H1 (cell line): Measurements from ENCODE around the gene KIDINS220. TPM values are rescaled to one million over a fixed set of nuclear protein-coding genes. Genes with fewer than 3 reads are reported as not detected.

Source experiments
- BCL11A ChIP-seq, 2 experiments: IDR thresholded peaks; one replicate each; pipeline ENCODE4 v1.6.1; 2011; ENCODE audit warnings: low read depth in 2 of 2, low read length in 2 of 2, mild to moderate bottlenecking in 2 of 2
- polyA plus RNA-seq, 7 experiments: library from polyadenylated mRNA; depleted of rRNA in 3 of 7; stranded (reverse) in 5 of 7; unstranded in 2 of 7; fragments of >200 nt in 5 of 7; fragments of 200-250 nt in 2 of 7; gene quantifications; 1 replicate in 5 of 7; 2 replicates in 1 of 7; 4 replicates in 1 of 7; pipeline versions ENCODE4 v1.2.1 to v1.2.3, GENCODE V29; 2011 to 2013; ENCODE audit warnings: missing spikeins in 2 of 7, mixed read lengths in 2 of 7
- total RNA-seq: library from RNA; stranded (reverse); fragmentation: NEBNext Ultra II Directional; extraction: Animal tissue kit (Norgen Biotek cat#: 25700); gene quantifications from 2 replicates; pipeline ENCODE4 v1.2.1, GENCODE V29; 2021
- TF ChIP-seq, protein P1 (sequence below), 3 experiments: IDR thresholded peaks; 1 replicate in 2 of 3; 2 replicates in 1 of 3; pipeline versions ENCODE4 v1.5.1 to v1.6.1; 2011; ENCODE audit warnings: low read length in 3 of 3, mild to moderate bottlenecking in 3 of 3, inconsistent platforms in 2 of 3, low read depth in 1 of 3, moderate library complexity in 1 of 3; ENCODE audit not compliant: insufficient read depth in 1 of 3; ENCODE audit errors: control extremely low read depth in 1 of 3

KIDINS220 gene
- total and polyA plus RNA-seq, 2 of the 8 experiments (the other 6 are each of a cell fraction or from before 2014, with no cell fraction given), result 21.2 to 27.1 TPM

DNA sequence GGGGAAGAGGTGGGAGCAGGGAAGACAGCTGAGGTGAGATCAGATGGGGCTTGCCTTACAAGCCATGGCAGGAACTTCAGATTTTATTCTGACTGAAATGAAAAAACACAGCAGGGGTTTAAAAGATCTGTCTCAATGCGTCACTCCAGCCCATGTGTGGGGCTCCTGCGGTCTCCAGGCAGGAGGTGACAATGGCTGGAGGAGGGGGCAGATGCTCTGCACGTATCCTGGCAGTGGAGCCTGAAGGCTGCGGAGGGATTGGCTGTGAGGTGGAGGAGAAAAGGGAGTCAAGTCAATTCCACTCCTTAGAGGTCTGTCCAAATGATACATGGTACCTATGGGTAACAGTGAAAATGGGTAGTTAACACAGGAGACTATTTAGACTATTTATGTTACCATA is 40.5 kb upstream of the KIDINS220 start (continued):
- TF ChIP-seq, protein P1, sequence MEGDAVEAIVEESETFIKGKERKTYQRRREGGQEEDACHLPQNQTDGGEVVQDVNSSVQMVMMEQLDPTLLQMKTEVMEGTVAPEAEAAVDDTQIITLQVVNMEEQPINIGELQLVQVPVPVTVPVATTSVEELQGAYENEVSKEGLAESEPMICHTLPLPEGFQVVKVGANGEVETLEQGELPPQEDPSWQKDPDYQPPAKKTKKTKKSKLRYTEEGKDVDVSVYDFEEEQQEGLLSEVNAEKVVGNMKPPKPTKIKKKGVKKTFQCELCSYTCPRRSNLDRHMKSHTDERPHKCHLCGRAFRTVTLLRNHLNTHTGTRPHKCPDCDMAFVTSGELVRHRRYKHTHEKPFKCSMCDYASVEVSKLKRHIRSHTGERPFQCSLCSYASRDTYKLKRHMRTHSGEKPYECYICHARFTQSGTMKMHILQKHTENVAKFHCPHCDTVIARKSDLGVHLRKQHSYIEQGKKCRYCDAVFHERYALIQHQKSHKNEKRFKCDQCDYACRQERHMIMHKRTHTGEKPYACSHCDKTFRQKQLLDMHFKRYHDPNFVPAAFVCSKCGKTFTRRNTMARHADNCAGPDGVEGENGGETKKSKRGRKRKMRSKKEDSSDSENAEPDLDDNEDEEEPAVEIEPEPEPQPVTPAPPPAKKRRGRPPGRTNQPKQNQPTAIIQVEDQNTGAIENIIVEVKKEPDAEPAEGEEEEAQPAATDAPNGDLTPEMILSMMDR (IDR thresholded peaks at IDR 0.05; ENCODE audit: control extremely low read depth in 1 of 3, insufficient read depth in 1 of 3, low read depth in 1 of 3, low read length in 3 of 3), result no peak
- no peak for TF ChIP-seq BCL11A (IDR thresholded peaks at IDR 0.05; ENCODE audit: low read depth in 2 of 2, low read length in 2 of 2)
- TF ChIP-seq, all 59 proteins: peak for 0
